RKO (cell line): Measurements from ENCODE around the gene SYNGR2.

Experiments
- DNase-seq: peaks from one replicate; pipeline ENCODE4 v3.0.0-alpha.2; 2016; ENCODE audit warnings: low spot score

The SYNGR2 gene

DNA sequence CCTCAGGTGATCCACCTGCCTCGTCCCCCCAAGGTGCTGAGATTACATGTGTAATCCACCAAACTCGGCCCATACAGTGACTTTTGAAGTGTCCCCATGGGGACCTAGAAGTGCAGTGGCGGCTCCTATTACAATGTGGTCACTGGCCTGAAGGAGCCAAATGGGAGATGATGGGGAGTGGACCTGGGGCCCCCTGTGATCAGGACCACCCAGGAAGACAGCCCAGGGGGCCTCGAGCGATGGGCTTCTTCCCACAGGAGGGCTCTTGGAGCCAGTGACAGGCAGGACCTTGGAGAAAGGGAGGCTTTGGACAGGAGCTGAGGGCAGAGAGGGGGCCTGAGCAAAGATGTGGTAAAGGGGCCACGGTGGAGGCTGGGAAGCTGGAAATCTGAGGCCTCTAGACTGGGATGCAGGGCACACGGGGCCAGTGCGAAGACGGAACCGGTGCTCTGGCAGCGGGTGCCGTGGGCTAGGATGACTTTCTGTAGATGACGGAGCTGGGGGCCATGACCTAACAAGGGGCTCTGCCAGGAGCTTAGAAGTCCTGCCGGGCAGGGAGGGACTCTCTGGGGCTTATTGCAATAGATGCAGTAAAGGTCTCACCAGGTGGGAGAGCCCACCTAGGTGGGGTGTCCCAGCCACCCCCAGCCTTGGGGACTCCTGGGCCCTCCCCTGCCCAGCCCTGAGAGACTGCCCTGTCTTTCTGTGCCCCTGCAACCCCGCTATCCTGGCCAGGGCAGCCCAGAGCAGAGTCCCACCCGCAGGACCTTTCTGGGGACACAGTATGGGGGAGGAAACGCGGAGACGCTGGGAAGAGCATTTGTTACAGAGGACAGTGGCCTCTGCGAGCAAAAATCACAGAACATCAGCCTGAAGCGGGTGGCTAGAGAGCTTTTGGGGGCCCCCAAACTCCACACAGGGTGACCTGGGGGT lies 24.9 kb upstream of the SYNGR2 start:
- no peak for DNase-seq

DNA sequence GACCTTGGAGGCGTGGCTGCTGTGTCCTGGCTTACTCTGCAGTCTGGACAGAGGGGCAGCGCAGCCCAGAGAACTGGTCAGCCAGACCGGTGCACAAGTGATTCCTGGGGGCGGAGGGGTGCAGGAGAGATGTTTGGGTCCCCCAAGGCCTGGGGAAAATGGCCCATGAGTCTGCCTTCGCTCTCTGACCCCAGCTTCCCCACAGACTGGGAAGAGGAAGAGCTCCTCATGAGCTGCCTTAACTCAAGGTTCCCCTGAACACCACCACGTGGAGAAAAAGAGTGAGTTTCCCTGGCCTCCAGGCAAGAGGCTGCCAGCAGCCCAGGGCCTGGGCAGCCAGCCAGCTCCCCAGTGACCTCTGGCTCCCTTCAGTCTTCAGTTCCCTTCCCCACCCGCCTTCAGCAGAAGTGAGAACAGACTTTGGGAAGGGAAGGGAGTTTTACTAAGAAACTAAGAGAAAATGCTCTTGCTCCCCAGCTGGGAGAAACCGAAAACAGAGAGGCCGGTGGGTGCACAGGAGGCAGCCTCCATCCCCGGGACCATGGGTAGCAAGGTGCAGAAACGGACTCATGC lies 24.1 kb upstream of the SYNGR2 start:
- no peak for DNase-seq

DNA sequence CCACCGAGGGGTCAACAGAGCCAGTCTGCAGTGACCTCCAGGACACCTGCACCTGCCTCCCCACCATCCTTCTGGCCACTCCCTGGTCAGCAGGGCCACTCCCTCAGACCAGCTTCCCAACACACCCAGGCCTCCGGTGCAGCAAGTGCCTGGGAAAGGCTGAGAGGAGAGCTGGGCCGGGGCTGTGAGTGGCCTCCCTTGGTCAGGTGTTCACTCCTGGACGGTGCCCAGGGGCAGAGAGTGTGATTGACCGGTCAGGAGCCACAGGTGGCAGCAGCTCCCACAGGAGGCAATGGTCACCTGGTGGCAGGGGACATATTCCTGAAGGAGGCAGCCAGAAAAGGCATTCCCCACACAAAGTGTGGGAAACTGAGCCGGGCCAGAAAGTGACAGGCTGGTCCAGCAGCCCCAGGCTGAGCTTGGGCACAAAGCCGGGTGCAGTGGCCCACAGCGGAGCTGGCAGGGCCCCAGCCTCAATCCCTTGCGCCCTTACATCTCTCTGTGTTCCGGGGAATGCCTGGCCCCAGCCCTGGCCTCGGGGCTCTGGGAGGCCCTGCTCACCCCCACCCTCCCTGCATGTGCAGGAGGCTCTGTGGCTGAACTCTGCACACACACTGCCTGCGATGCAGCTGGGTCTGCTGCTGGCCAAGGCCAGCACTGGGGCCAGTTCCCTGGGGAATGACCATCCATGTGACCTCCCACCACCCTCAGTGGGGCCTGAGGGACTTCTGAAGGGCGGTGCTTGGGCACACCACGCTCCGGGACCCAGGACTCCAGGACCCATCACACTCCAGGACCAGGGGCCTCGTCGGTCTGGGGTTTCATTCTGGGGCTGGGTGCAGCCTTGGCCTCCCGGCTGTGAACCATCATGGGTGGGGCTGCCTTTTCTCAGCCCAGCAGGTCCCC lies 23.4 kb upstream of the SYNGR2 start:
- no peak for DNase-seq

DNA sequence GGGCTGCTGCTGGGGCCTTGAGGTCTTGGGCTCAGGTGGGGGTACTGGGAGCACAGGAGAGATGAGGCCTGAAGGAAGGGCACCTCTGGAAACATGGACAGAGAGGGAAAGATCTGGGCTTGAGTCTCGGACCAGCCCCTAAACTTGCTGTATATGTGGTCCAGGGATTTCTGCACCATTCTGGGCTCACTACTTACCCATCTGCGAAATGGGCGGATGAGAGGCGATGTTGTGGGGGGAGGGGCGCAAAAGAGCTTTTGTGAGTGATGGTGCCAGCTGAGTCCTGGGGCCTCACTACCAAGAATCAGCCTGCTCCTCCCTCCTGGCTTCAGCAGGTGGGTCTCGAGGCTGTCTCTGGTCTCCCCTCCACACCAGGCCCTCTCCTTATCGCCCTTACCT lies 21.9 kb upstream of the SYNGR2 start:
- DNase-seq = no peak

DNA sequence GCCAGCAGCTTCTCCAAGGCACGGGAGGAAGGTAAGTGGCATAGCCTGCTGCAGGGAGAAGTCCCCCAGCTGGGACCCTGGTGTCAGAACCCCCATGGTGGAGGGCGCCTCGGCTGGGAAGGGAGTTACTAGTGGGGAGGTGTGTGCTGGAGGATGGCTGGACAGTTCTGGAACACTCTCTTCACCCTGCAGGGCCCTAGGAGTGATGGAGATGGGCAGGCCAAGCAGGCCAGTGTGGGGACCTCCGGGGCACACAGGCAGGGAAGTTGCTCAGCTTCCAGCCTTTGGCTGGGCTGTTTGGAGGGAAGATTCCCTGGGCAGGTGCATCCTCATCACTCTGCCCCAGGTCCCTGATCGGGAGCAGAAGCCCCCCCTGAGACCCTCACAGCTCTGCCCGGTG lies 21.5 kb upstream of the SYNGR2 start:
- DNase-seq = no peak

DNA sequence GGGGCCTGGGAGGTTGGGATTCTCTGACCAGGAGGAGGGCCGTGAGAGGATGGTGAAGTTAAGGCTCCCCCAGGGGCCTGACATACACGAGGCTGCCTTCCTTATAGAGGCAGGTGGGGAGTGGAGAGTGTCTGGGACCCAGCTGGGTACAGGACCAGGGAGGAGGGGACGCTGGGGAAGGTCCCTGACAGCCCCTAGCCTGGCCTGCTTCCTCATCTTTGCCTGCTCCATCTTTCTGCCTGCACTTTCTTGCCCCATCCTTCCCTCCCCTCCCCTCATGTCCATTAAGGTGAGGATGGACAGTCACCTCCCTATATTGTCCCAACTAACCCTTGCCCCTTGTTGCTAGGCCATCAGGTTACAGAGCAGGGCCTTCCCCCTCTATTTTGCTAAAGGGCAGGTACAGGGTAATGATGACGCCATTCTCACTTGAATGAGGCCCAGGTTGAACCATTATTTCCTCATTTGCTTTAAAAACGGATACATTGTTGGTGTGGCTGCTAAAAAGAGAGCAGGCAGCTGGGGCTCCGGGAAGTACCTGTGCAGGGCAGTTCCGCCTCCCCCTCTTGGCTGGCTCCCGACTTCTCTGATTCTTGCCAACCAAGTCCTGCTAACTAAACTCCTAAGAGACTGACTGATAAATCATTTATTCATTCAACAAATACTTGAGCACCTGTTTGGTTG lies 20.9 kb upstream of the SYNGR2 start:
- DNase-seq = no peak

DNA sequence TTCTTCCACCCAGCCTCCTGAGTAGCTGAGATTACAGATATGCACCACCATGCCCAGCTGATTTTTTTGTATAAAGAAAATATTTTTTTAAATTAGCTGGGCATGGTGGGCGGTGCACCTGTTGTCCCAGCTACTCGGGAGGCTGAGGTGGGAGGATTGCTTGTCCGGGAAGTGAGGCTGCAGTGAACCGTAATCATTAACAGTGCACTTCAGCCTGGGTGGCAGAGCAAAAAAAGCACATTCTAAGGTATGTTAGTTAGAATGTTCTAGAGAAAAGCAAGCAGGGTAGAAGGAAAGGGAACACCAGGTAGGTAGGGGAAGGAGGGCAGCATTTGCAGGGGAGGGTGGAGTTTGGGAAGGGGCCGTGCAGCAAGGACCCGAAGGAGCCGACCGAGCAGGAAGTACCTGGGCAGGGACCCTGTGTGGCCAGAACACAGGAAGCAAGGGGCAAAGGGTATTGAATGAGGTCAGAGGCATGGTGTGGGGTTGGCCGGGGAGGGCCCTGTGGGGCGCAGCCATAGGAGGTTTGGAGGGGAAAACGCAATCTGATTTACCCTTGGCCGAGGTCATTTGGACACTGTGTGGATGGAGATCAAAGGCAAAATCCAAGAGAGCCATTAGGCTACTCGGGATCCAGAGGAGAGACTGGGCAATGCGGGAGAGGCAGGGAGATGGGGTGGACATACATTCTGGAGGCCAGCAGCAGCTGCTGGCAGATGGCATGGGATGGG lies 19.9 kb upstream of the SYNGR2 start:
- no peak for DNase-seq

DNA sequence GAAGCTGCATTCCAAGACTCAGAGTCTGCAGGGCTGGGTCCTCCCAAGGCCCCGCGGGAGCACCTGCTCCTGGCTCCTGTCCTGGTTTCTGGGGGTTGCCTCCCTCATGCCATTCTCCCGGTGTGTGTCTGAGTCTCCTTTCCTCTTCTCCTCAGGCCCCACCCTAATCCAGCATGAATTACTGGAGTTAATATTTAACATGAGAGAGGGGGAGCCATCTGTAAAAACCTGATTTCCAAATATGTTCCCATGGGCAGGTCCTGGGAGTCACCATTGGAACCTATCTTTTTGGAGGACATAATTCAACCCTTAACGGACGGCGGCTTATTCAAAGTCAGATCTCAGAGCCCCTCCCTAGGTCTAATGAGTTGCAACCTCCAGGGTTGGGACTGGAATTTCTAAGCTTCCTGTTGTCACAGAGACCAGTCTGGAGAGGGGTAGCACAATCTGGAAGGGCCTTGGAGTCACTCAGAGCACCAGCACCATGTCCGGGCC lies 16.8 kb upstream of the SYNGR2 start:
- DNase-seq = no peak

DNA sequence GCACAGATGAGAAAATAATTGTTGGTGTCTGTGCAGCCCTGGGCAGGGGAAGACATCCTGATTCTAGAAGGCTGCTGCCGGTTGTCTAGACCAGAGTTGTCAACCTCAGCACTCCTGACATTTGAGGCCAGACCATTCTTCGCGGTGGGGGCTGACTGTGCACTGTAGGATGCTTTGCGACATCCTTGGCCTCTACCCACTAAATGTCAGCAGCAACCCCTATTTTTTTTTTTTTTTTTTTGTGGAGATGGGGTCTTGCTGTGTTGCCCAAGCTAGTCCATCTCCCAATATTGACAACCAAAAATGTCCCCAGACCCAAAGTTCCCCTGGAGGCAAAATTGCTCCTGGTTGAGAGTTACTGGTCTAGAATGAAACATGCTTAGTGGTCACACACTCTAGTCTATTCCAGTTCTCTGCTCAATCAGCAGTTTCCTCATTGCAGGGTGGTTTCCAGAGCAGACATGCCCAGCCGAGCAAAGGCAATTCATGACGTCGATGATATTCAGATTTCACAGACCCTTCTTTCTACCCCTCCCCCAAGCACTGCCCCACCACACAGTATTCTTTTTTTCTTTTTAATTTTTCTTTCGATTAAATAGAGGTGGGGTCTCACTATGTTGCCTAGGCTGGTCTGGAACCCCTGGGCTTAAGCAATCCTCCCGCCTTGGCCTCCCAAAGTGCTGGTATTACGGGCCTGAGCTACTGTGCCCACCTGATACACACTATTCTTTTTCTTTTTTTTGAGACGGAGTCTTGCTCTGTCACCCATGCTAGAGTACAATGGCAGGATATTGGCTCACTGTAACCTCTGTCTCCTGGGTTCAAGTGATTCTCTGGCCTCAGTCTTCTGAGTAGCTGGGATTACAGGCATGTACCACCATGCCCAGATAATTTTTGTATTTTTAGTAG lies 13.2 kb upstream of the SYNGR2 start:
- DNase-seq = no peak

DNA sequence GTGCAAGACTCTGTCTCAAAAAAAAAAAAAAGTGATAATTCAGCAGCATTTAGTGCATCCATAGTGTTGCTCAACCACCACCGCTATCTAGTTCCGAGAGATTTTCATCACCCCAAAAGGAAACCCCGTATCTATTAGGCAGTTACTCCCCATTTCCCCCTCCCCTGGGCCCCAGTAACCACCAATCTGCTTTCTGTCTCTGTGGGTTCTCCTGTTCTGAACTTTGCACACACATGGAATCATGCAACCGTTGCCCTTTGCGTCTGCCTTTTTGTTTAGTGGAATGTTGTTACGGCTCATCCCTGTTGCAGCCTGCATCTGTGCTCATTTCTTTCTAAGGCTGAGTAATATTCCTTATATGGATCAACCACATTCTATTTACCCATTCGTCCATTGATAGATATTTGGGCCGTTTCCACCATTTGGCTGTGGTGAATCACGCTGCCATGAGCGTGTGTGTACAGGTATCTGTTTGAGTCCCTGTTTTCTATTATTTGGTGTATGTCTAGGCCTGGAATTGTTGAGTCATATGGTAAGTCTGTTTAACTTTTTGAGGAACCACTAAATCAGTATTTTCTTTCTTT lies 8.7 kb upstream of the SYNGR2 start:
- DNase-seq = no peak

DNA sequence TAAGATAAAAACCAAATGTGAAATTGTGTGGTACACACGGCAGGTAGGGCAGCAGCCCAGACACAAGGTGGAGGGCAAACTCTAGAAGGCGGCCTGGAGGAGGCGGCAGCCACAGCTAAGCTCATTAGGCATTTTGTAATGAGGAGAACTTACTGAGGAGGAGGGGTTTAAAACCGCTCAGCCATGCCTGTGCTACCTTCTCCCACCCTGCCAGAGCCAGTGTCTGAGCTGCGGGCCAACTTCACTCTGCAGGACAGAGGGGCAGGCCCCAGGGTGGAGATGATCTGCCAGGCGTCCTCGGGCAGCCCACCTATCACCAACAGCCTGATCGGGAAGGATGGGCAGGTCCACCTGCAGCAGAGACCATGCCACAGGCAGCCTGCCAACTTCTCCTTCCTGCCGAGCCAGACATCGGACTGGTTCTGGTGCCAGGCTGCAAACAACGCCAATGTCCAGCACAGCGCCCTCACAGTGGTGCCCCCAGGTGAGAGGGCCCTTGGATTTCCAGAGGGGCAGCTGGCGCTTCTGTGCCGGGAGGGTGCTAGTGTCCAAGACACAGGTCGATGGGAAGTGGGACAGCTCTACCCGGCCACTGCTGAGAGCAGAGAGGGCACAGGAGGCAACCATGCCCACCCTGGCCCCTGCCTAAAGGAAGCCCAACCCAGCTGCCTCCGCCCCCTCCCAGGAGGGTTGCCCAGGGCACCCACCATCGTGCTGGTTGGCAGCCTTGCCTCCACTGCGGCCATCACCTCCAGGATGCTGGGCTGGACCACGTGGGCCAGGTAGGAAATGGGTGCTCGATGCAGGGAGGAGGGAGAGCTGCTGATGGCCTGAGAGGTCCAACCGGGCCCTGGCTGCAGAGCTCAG lies 4.3 kb upstream of the SYNGR2 start:
- DNase-seq = no peak

DNA sequence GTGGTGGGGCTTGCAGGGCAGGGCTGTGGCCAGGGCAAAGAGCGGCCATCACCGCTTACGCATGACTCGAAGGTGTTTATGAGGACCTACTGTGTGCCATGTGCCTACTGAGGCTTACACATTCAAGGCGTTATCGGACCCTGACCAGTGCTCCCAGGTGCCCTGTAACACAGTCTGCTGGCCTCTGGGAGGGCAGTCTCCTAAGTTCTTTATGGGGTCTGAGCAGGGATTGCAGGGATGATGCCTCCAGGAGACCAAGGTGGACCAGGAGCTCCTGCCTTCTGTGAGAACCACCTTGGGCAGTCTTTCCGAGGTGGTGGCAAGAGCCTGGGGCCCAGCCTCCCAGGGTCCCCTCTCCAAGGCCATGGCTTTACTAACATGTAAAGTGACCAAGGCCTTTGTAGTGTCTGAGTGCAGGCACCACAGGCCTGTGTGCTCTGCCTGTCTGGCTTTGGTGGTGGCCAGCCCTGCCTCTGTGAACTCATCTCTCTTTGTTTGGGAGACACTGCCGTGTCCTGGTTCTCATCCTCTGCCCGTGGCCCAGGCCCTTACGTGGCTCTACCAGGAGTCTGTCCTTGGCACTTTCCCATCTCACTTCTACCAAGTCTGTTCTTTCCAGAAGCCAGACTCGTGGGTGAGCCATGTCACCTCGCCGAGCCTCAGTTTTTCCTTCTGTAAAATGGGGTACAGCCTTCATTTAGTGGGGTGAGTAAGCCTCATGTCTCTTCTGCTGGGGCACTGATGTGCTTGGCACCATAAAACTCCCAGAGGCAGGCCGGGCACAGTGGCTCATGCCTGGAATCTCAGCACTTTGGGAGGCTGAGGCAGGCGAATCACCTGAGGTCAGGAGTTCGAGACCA lies 3.4 kb upstream of the SYNGR2 start:
- no peak for DNase-seq

DNA sequence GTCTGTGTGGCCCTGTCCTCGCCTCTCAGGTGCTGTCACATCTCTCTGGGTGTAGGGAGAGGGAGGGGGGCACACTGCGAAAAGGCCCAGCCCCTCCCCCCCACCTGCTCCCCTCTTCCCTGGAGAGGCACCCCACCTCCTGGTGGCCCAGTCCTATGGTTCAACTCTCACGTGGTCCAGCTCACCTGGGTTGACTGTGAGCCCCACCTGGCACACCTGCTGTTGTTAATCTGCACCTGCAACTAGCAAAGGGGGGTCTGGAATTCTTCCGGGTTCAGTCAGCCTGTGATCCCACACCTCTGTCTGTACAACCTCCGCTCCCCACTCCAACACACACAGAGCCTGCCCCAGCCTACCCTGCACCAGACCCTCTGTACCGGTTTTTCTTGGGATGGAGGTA lies 2.0 kb upstream of the SYNGR2 start:
- no peak for DNase-seq

DNA sequence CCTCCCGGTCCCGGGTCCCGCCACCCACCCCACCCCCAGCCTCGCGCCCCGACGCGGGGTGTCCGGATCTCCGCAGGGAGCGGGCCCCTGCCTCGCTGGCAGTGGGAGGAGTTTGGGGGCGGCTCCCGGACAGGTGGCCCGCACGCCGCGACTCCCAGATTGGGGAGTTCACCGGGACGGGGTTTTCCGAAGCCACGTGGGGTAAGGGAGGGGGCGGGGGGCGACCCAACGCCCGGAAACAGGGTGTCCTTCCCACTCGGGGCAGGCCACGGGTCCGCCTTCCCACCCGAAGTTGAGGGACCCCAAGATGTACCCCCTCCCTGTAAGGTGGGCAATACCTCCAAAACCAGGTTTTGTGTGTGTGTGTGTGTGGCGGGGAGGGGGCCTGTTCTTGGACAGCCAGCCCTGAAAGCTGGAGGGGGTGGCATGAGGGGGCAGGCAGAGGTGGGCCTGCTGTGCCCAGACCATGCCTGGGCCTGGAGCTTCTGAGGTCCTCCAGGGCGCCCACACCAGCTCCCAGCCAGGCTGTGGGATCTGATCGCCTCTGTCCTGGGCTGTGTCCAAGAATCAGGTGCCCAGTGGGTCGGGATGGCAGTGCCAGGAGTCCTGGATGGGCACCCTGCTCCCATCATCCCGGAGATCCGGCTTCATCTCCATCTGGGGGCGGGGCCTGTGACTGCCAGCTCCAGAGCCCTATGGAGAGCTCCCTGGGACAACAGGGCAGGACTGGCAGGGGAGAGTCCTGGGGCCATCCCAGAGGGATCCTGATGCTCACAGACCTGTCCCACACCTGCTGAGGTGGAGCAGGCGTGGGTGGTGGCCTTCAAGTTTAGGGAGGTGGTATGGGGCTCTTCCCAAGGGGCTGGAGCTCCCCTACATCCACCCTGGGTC lies 767 bp downstream of the SYNGR2 start:
- peak; percentile 73 for DNase-seq

DNA sequence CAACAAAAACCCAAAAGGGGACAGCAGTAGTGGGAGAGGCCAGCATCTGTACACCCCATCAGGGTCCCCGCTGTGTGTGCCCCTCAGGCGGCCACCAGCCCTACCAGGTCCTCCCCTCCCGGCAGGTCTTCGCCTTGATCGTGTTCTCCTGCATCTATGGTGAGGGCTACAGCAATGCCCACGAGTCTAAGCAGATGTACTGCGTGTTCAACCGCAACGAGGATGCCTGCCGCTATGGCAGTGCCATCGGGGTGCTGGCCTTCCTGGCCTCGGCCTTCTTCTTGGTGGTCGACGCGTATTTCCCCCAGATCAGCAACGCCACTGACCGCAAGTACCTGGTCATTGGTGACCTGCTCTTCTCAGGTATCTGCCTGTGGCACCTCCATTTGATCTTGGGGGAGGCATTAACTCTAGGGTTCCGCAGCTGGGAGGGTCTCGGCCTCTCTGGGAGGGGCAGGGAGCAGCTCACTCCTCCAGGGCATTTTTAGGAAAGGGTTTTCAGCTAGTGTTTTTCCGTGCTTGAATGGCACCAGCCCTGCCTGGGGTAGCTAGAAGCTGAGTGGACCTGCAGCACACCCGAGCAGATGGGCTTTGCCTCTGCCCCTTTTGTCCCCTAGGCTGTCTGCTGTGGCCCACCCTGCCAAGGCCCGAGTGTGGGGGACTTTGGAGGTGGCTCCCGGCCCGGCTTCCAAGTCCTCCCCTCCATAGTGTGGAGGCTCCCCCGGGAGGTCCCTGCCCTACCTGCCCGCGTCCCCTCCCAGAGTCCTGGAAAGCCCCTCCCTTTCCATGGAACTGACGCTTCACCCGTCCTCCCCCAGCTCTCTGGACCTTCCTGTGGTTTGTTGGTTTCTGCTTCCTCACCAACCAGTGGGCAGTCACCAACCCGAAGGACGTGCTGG lies 2.6 kb downstream of the SYNGR2 start:
- no peak for DNase-seq
